CD4-positive, alpha-beta T cell (primary cell): ENCODE results near the gene STX4. TPM values are rescaled to one million over a fixed set of nuclear protein-coding genes. Genes with fewer than 3 reads are reported as not detected.

Source experiments
- ATAC-seq: fragments of 200-7000 bp; cut with Tn5 transposase; one replicate; pipeline ENCODE4 v1.10.0; 2022; ENCODE audit warnings: mild to moderate bottlenecking; ENCODE audit not compliant: poor library complexity
- CTCF ChIA-PET: fragments of 350-600 bp; sonication (Branson Sonifier 250); formaldehyde crosslinking; loops from one replicate; lab custom pipeline; 2021; ENCODE audit warnings: antibody characterized with exemption, inconsistent platforms; lab: Charles Lee
- POLR2A ChIA-PET: fragments of 350-600 bp; sonication (Branson Sonifier 250); formaldehyde crosslinking; loops from one replicate; lab custom pipeline; 2021; ENCODE audit warnings: antibody characterized with exemption, inconsistent platforms; lab: Charles Lee
- DNase-seq, 14 experiments: peaks; one replicate each; pipeline ENCODE4 v3.0.0-alpha.2; 2013 to 2020; ENCODE audit warnings: mixed read lengths in 2 of 14
- H3K27ac ChIP-seq, 2 donors: one replicate each; pipeline versions ENCODE4 v1.5.1 to v1.7.0; 2013; ENCODE audit warnings: low read length in 2 of 2, low read depth in 1 of 2, mild to moderate bottlenecking in 1 of 2
- H3K27me3 ChIP-seq, 2 experiments: 1 replicate in 1 of 2; 2 replicates in 1 of 2; pipeline versions ENCODE4 v1.6.1 to v1.7.0; 2013; ENCODE audit warnings: low read length in 2 of 2, control low read depth in 1 of 2, mild to moderate bottlenecking in 1 of 2, moderate library complexity in 1 of 2; ENCODE audit not compliant: insufficient read depth in 2 of 2, control insufficient read depth in 1 of 2
- H3K36me3 ChIP-seq: one replicate; pipeline ENCODE4 v1.6.1; 2013; ENCODE audit warnings: low read length, control low read depth; ENCODE audit not compliant: insufficient read depth
- H3K4me1 ChIP-seq: one replicate; pipeline ENCODE4 v1.6.1; 2013; ENCODE audit warnings: low read length, control low read depth; ENCODE audit not compliant: insufficient read depth
- H3K4me3 ChIP-seq: one replicate; pipeline ENCODE4 v1.5.1; 2013; ENCODE audit warnings: mild to moderate bottlenecking, low read length, moderate library complexity
- H3K9me3 ChIP-seq, 2 experiments: 1 replicate in 1 of 2; 2 replicates in 1 of 2; pipeline versions ENCODE4 v1.6.1 to v1.7.0; 2013; ENCODE audit warnings: low read length in 2 of 2, mild to moderate bottlenecking in 2 of 2, control low read depth in 1 of 2, moderate library complexity in 1 of 2; ENCODE audit not compliant: control insufficient read depth in 1 of 2, insufficient read depth in 1 of 2
- H3K27ac Mint-ChIP-seq: one replicate; pipeline ENCODE4 v1.8.0; 2020; ENCODE audit warnings: mixed read lengths
- H3K27me3 Mint-ChIP-seq: one replicate; pipeline ENCODE4 v1.8.0; 2021; ENCODE audit warnings: mixed read lengths
- H3K36me3 Mint-ChIP-seq: one replicate; pipeline ENCODE4 v1.8.0; 2021; ENCODE audit warnings: low read depth, mixed read lengths
- H3K4me1 Mint-ChIP-seq: one replicate; pipeline ENCODE4 v1.8.0; 2021; ENCODE audit warnings: low read depth, mixed read lengths
- H3K4me3 Mint-ChIP-seq: one replicate; pipeline ENCODE4 v1.8.0; 2020; ENCODE audit warnings: mild to moderate bottlenecking, mixed read lengths
- H3K9me3 Mint-ChIP-seq: one replicate; pipeline ENCODE4 v1.8.0; 2020; ENCODE audit warnings: mixed read lengths
- intact Hi-C, 2 experiments: fragments of 100-400 bp; cut with DNase I in 1 of 2; cut with micrococcal nuclease in 1 of 2; formaldehyde crosslinking; loops; one replicate each; pipeline versions ENCODE4 v1.15.1 to v1.9.0; 2023 to 2025; cut with DNase I, micrococcal nuclease
- total RNA-seq, 174 experiments: library from RNA in 2 of 174; stranded (reverse) in 2 of 174; gene quantifications; one replicate each; pipeline ENCODE4 v1.2.3 and lab custom pipeline; 2021 to 2026
- TF ChIP-seq, protein P1 (sequence below): fragments of 200-600 bp; IDR thresholded peaks from one replicate; pipeline ENCODE4 v1.8.0; 2022; ENCODE audit warnings: antibody characterized with exemption, mild to moderate bottlenecking

STX4 gene
- total RNA-seq, 2 experiments from 2014 or later = 54.1 to 55.2 TPM

DNA sequence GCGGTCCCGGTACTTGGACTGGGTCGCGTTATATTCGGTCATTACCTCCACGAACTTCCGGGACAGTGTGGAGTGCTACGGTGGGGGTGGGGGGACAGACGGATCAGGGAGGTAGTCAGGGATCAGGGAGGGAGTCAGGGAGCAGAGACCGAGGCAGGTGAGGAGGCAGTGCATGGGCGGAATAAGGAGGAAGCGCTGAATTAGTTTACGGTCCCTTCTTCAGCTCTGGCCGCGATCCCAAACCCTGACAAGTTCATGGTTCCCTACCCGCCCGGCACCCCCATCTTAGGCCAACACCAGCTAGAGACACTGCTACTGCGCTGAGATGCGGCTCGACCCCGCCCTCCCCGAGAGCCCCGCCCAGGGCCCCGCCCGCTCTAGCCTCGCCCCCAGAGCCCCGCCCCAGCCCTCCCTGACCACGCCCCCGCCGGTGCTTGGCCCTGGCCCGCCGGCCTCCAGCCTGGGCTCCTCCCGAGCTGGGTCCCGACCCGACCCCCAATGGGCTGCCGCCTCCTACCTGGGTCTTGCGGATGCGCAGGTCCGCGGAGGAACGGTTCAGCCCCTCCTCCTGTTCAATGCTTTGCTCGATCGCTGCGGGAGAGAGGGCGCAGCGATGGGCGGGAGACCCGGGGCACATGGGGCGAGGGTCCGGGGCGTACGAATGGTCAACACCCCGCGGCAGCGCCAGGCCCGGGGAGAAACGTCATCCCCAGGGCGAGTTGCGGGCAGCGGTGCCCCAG is 36.2 kb upstream of the STX4 start:
- H3K4me1 ChIP-seq = peaks cover 13% of the 10 kb centered on the region
- Mint-ChIP-seq H3K27me3 (no peaks in the 10 kb centered on the region), H3K4me3 (peak overlapping the region; percentile 83), H3K27ac (peak overlapping the region; percentile 39), H3K36me3 (no peaks in the 10 kb centered on the region), H3K9me3 (no peaks in the 10 kb centered on the region), H3K4me1 (peaks cover 3% of the 10 kb centered on the region)
- DNase-seq (peak; percentile 71 to 89 (median 78)), ATAC-seq (peak; percentile 99)
- no peaks in the 10 kb centered on the region for H3K36me3 ChIP-seq
- H3K27me3 ChIP-seq = no peaks in the 10 kb centered on the region
- TF ChIP-seq, protein P1, sequence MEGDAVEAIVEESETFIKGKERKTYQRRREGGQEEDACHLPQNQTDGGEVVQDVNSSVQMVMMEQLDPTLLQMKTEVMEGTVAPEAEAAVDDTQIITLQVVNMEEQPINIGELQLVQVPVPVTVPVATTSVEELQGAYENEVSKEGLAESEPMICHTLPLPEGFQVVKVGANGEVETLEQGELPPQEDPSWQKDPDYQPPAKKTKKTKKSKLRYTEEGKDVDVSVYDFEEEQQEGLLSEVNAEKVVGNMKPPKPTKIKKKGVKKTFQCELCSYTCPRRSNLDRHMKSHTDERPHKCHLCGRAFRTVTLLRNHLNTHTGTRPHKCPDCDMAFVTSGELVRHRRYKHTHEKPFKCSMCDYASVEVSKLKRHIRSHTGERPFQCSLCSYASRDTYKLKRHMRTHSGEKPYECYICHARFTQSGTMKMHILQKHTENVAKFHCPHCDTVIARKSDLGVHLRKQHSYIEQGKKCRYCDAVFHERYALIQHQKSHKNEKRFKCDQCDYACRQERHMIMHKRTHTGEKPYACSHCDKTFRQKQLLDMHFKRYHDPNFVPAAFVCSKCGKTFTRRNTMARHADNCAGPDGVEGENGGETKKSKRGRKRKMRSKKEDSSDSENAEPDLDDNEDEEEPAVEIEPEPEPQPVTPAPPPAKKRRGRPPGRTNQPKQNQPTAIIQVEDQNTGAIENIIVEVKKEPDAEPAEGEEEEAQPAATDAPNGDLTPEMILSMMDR = no peak
- no peak overlapping the region for H3K27ac ChIP-seq
- H3K4me3 ChIP-seq = peak overlapping the region; percentile 58
- no peaks in the 10 kb centered on the region for H3K9me3 ChIP-seq
- CTCF ChIA-PET = interaction anchor here (1.2 to 1.3 kb wide), 2 partner anchors 12 to 145 kb away, joined by 4 to 5 read pairs; partner anchors contain the start of gene HSD3B7
- POLR2A ChIA-PET = interaction anchor here (0.6 to 1.3 kb wide), 8 partner anchors 12 to 872 kb away, joined by 3 to 5 read pairs (median 4); partner anchors contain the start of genes ARMC5, FUS, HSD3B7 and PYCARD
- intact Hi-C loops = loop anchor here (1.0 to 2.0 kb wide), 2 partner anchors 38 to 145 kb away; no protein-coding TSS in a partner anchor

- Mint-ChIP-seq H3K4me1 (peaks cover 3% of the 10 kb centered on the region), H3K27me3 (no peaks in the 10 kb centered on the region), H3K27ac (no peak overlapping the region), H3K4me3 (peak overlapping the region; percentile 54), H3K36me3 (no peaks in the 10 kb centered on the region), H3K9me3 (no peaks in the 10 kb centered on the region)
- Histone ChIP-seq H3K9me3 (no peaks in the 10 kb centered on the region), H3K4me1 (peaks cover 13% of the 10 kb centered on the region), H3K4me3 (peak overlapping the region; percentile 58), H3K36me3 (no peaks in the 10 kb centered on the region), H3K27ac (no peak overlapping the region), H3K27me3 (no peaks in the 10 kb centered on the region)
- TF ChIP-seq, protein P1 = no peak
- ChIA-PET CTCF (interaction anchor here (1.0 to 1.3 kb wide), 5 partner anchors 12 to 184 kb away, joined by 3 to 5 read pairs (median 3); partner anchors contain the start of gene HSD3B7), POLR2A (interaction anchor here (0.7 to 1.3 kb wide), 9 partner anchors 13 to 871 kb away, joined by 3 to 5 read pairs (median 3); partner anchors contain the start of genes ARMC5, HSD3B7, KAT8 and PYCARD)
- intact Hi-C loops = loop anchor here (1.0 to 2.0 kb wide), 2 partner anchors 37 to 144 kb away; no protein-coding TSS in a partner anchor
- ATAC-seq = no peak
- DNase-seq = no peak
Measured at GRCh38 chr16:30997725-30998711, 35.3 kb upstream of the STX4 start.
